GM23338 (cell line): ENCODE data around the gene KCTD2. TPM values are rescaled to one million over a fixed set of nuclear protein-coding genes. Genes with fewer than 3 reads are reported as not detected.

Source experiments
- ATAC-seq: fragments of 200-7000 bp; cut with Tn5 transposase; 3 replicates; pipeline ENCODE4 v1.9.1; 2020
- DNase-seq: peaks from one replicate; pipeline ENCODE4 v3.0.0-alpha.2; 2015; ENCODE audit warnings: low spot score
- H2AFZ ChIP-seq: fragments of 200-600 bp; sonication (generic); 2 replicates; pipeline ENCODE4 v1.8.0; 2016; ENCODE audit warnings: antibody characterized with exemption, mild to moderate bottlenecking, moderate library complexity
- H3F3A ChIP-seq: fragments of 200-600 bp; sonication (generic); replicated peaks from 2 replicates; pipeline ENCODE4 v1.8.0; 2017; ENCODE audit warnings: antibody characterized with exemption, mixed run types, low read depth
- H3K27ac ChIP-seq: fragments of 200-600 bp; sonication (generic); 2 replicates; pipeline ENCODE4 v1.6.1; 2016; ENCODE audit warnings: low read depth
- H3K27me3 ChIP-seq: fragments of 200-600 bp; sonication (generic); 2 replicates; pipeline ENCODE4 v1.8.0; 2016; ENCODE audit warnings: mild to moderate bottlenecking, mixed run types, moderate library complexity; ENCODE audit not compliant: insufficient read depth
- H3K36me3 ChIP-seq: fragments of 200-600 bp; sonication (generic); 2 replicates; pipeline ENCODE4 v1.8.0; 2016; ENCODE audit warnings: mild to moderate bottlenecking; ENCODE audit not compliant: insufficient read depth
- H3K4me1 ChIP-seq: fragments of 200-600 bp; sonication (generic); 2 replicates; pipeline ENCODE4 v1.8.0; 2016; ENCODE audit warnings: mild to moderate bottlenecking, moderate library complexity; ENCODE audit not compliant: insufficient read depth
- H3K4me2 ChIP-seq: fragments of 200-600 bp; sonication (generic); 2 replicates; pipeline ENCODE4 v1.7.1; 2017; ENCODE audit warnings: mixed run types
- H3K4me3 ChIP-seq: fragments of 200-600 bp; sonication (generic); 2 replicates; pipeline ENCODE4 v1.6.1; 2016; ENCODE audit warnings: mixed run types
- H3K79me2 ChIP-seq: fragments of 200-600 bp; sonication (generic); replicated peaks from 2 replicates; pipeline ENCODE4 v1.8.0; 2017; ENCODE audit warnings: mild to moderate bottlenecking; ENCODE audit not compliant: insufficient read depth
- H3K9me2 ChIP-seq: fragments of 200-600 bp; sonication (generic); 2 replicates; pipeline ENCODE4 v1.8.0; 2017; ENCODE audit not compliant: insufficient read depth
- H4K20me1 ChIP-seq: fragments of 200-600 bp; sonication (generic); replicated peaks from 2 replicates; pipeline ENCODE4 v1.8.0; 2017; ENCODE audit warnings: mild to moderate bottlenecking; ENCODE audit not compliant: insufficient read depth
- H3K27ac Mint-ChIP-seq: 2 replicates; pipeline ENCODE4 v1.8.0; 2020; ENCODE audit warnings: inconsistent platforms, mild to moderate bottlenecking, moderate library complexity, mixed read lengths
- H3K27me3 Mint-ChIP-seq: 3 replicates; pipeline ENCODE4 v1.8.0; 2022; ENCODE audit warnings: low read depth, mild to moderate bottlenecking, moderate library complexity, mixed read lengths, inconsistent platforms; ENCODE audit not compliant: insufficient read depth, poor library complexity
- H3K36me3 Mint-ChIP-seq: 3 replicates; pipeline ENCODE4 v1.8.0; 2021; ENCODE audit warnings: low read depth, mild to moderate bottlenecking, inconsistent platforms, moderate library complexity, mixed read lengths
- H3K4me1 Mint-ChIP-seq: 3 replicates; pipeline ENCODE4 v1.8.0; 2020; ENCODE audit warnings: mild to moderate bottlenecking, inconsistent platforms, mixed read lengths
- H3K4me3 Mint-ChIP-seq: 3 replicates; pipeline ENCODE4 v1.8.0; 2021; ENCODE audit warnings: moderate library complexity, mild to moderate bottlenecking, inconsistent platforms, mixed read lengths
- H3K9me3 Mint-ChIP-seq: 3 replicates; pipeline ENCODE4 v1.8.0; 2020; ENCODE audit warnings: moderate library complexity, mild to moderate bottlenecking, inconsistent platforms, mixed read lengths
- CREB1 ChIP-seq: fragments of 250-450 bp; sonication (Bioruptor Pico); IDR thresholded peaks from 2 replicates; pipeline ENCODE4 v1.5.0; 2020; ENCODE audit warnings: low read depth, mild to moderate bottlenecking, moderate library complexity
- EZH2 ChIP-seq: fragments of 200-600 bp; sonication (generic); IDR thresholded peaks from one replicate; pipeline ENCODE4 v1.8.0; 2017; ENCODE audit warnings: antibody characterized with exemption, mild to moderate bottlenecking, low read depth; ENCODE audit not compliant: unreplicated experiment
- EZH2phosphoT487 ChIP-seq: fragments of 200-600 bp; sonication (generic); IDR thresholded peaks from one replicate; pipeline ENCODE4 v1.8.1; 2018; ENCODE audit warnings: antibody characterized with exemption; ENCODE audit not compliant: unreplicated experiment
- JUNB ChIP-seq: IDR thresholded peaks from one replicate; pipeline ENCODE4 v1.6.1; 2016; ENCODE audit warnings: antibody characterized with exemption; ENCODE audit not compliant: unreplicated experiment
- NANOG ChIP-seq: IDR thresholded peaks from 2 replicates; pipeline ENCODE4 v1.6.1; 2016; ENCODE audit warnings: antibody characterized with exemption, borderline replicate concordance
- POLR2AphosphoS5 ChIP-seq: IDR thresholded peaks from 2 replicates; pipeline ENCODE4 v1.6.1; 2016; ENCODE audit warnings: antibody characterized with exemption, low read depth
- STAT1 ChIP-seq: IDR thresholded peaks from one replicate; pipeline ENCODE4 v1.6.1; 2016; ENCODE audit warnings: antibody characterized with exemption; ENCODE audit not compliant: unreplicated experiment
- ZNF114 ChIP-seq: fragments of 250-450 bp; sonication (Bioruptor Pico); IDR thresholded peaks from 2 replicates; pipeline ENCODE4 v1.5.0; 2020; ENCODE audit warnings: mild to moderate bottlenecking, moderate library complexity
- ZNF331 ChIP-seq: fragments of 250-450 bp; sonication (Bioruptor Pico); IDR thresholded peaks from 2 replicates; pipeline ENCODE4 v1.5.0; 2020; ENCODE audit warnings: low read depth, mild to moderate bottlenecking, moderate library complexity
- polyA plus RNA-seq: library from polyadenylated mRNA; unstranded; fragments of >200 nt; fragmentation: Nextera tagmentation; extraction: Ambion mirVana; gene quantifications from 2 replicates; pipeline ENCODE4 v1.2.1, GENCODE V29; 2016
- total RNA-seq: library from RNA; depleted of rRNA; stranded (reverse); fragments of >200 nt; shearing (Covaris generic); gene quantifications from 2 replicates; pipeline ENCODE4 v1.2.3, GENCODE V29; 2014
- TF ChIP-seq, protein P1 (sequence below): IDR thresholded peaks from one replicate; pipeline ENCODE4 v1.6.1; 2018; ENCODE audit warnings: antibody characterized with exemption; ENCODE audit not compliant: unreplicated experiment
- TF ChIP-seq, protein P2 (sequence below), 2 experiments: fragments of 200-600 bp in 1 of 2; sonication (generic) in 1 of 2; conservative IDR thresholded peaks; 2 replicates each; pipeline versions ENCODE4 v1.5.1 to v1.6.1; 2016 to 2017; ENCODE audit warnings: antibody characterized with exemption in 2 of 2, low read depth in 2 of 2, mild to moderate bottlenecking in 2 of 2, moderate library complexity in 1 of 2
- TF ChIP-seq, protein P3 (sequence below): fragments of 250-450 bp; sonication (Bioruptor Pico); IDR thresholded peaks from 2 replicates; pipeline ENCODE4 v1.5.0; 2020; ENCODE audit warnings: mild to moderate bottlenecking, moderate library complexity
- TF ChIP-seq, protein P4 (sequence below): IDR thresholded peaks from 2 replicates; pipeline ENCODE4 v1.6.1; 2016; ENCODE audit warnings: antibody characterized with exemption

The KCTD2 gene
- total and polyA plus RNA-seq, 2 experiments from 2014 or later = 7.4 to 30.0 TPM

DNA sequence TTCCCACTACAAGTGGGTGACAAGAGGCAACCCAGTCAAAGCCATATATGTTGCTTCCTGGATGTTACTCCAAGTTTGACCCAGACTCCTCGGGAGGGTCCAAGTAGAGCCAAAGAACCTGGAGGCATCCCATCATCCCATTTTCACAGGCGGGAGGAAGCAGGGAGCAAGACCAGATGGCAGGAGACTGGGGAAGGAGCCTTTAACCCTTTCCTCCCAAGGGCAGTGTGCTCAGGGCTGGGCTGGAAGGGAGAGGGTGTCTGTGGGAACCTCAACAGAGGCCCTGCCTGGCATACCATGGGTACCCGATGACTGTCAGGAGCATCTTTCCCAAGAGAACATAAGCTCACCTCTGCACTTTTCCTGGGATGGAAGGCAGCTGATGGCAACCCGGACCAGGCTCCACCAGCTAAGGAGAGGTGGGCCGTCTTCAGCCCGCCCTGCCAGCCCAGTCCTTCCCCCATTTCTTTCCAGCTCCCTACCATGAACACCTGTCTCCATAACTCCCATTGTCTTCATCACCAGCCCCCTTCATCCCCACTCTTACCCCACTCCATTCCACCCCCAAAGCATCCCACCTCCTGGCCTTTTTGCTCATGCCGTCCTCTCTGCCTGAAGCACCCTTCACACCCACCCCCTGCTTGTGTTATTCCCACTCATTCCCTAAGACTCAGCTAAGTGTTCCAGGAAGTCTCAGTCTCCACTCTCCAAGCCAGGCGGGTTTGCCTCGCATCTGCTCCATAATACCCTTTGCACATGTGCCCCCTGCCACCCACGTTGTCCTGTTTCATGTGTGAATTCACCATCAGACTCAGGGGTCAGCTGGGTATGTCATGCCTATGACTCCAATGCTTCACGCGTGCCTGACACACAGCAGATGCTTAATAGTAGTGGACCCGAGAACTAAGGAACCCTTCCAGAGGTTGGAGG is 34.9 kb downstream of the KCTD2 start:
- Mint-ChIP-seq H3K27me3 (peaks cover 20% of the 10 kb centered on the region), H3K27ac (no peak overlapping the region), H3K4me1 (peaks cover 38% of the 10 kb centered on the region), H3K36me3 (no peaks in the 10 kb centered on the region; the same call in 2 of the 3 replicates), H3K4me3 (no peak overlapping the region), H3K9me3 (no peaks in the 10 kb centered on the region)
- Histone ChIP-seq H3K27me3 (no peaks in the 10 kb centered on the region), H3F3A (peaks cover 17% of the 10 kb centered on the region), H3K79me2 (no peaks in the 10 kb centered on the region), H4K20me1 (no peaks in the 10 kb centered on the region), H3K4me1 (peaks cover 37% of the 10 kb centered on the region), H3K9me2 (no peaks in the 10 kb centered on the region), H3K4me2 (no peak overlapping the region), H3K27ac (no peak overlapping the region), H3K4me3 (no peak overlapping the region), H2AFZ (no peak overlapping the region), H3K36me3 (no peaks in the 10 kb centered on the region)
- ATAC-seq (no peak), DNase-seq (no peak)
- TF ChIP-seq EZH2 (no peak), STAT1 (no peak), ZNF331 (CRISPR knock-in tag) (no peak), EZH2phosphoT487 (no peak), CREB1 (CRISPR knock-in tag) (no peak), JUNB (no peak), POLR2AphosphoS5 (no peak), ZNF114 (CRISPR knock-in tag) (no peak), NANOG (no peak)
- TF ChIP-seq, protein P1, sequence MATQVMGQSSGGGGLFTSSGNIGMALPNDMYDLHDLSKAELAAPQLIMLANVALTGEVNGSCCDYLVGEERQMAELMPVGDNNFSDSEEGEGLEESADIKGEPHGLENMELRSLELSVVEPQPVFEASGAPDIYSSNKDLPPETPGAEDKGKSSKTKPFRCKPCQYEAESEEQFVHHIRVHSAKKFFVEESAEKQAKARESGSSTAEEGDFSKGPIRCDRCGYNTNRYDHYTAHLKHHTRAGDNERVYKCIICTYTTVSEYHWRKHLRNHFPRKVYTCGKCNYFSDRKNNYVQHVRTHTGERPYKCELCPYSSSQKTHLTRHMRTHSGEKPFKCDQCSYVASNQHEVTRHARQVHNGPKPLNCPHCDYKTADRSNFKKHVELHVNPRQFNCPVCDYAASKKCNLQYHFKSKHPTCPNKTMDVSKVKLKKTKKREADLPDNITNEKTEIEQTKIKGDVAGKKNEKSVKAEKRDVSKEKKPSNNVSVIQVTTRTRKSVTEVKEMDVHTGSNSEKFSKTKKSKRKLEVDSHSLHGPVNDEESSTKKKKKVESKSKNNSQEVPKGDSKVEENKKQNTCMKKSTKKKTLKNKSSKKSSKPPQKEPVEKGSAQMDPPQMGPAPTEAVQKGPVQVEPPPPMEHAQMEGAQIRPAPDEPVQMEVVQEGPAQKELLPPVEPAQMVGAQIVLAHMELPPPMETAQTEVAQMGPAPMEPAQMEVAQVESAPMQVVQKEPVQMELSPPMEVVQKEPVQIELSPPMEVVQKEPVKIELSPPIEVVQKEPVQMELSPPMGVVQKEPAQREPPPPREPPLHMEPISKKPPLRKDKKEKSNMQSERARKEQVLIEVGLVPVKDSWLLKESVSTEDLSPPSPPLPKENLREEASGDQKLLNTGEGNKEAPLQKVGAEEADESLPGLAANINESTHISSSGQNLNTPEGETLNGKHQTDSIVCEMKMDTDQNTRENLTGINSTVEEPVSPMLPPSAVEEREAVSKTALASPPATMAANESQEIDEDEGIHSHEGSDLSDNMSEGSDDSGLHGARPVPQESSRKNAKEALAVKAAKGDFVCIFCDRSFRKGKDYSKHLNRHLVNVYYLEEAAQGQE = no peak
- TF ChIP-seq, protein P2, sequence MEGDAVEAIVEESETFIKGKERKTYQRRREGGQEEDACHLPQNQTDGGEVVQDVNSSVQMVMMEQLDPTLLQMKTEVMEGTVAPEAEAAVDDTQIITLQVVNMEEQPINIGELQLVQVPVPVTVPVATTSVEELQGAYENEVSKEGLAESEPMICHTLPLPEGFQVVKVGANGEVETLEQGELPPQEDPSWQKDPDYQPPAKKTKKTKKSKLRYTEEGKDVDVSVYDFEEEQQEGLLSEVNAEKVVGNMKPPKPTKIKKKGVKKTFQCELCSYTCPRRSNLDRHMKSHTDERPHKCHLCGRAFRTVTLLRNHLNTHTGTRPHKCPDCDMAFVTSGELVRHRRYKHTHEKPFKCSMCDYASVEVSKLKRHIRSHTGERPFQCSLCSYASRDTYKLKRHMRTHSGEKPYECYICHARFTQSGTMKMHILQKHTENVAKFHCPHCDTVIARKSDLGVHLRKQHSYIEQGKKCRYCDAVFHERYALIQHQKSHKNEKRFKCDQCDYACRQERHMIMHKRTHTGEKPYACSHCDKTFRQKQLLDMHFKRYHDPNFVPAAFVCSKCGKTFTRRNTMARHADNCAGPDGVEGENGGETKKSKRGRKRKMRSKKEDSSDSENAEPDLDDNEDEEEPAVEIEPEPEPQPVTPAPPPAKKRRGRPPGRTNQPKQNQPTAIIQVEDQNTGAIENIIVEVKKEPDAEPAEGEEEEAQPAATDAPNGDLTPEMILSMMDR (conservative IDR thresholded peaks at IDR 0.05; ENCODE audit: low read depth in 2 of 2) = no peak
- TF ChIP-seq, protein P3, sequence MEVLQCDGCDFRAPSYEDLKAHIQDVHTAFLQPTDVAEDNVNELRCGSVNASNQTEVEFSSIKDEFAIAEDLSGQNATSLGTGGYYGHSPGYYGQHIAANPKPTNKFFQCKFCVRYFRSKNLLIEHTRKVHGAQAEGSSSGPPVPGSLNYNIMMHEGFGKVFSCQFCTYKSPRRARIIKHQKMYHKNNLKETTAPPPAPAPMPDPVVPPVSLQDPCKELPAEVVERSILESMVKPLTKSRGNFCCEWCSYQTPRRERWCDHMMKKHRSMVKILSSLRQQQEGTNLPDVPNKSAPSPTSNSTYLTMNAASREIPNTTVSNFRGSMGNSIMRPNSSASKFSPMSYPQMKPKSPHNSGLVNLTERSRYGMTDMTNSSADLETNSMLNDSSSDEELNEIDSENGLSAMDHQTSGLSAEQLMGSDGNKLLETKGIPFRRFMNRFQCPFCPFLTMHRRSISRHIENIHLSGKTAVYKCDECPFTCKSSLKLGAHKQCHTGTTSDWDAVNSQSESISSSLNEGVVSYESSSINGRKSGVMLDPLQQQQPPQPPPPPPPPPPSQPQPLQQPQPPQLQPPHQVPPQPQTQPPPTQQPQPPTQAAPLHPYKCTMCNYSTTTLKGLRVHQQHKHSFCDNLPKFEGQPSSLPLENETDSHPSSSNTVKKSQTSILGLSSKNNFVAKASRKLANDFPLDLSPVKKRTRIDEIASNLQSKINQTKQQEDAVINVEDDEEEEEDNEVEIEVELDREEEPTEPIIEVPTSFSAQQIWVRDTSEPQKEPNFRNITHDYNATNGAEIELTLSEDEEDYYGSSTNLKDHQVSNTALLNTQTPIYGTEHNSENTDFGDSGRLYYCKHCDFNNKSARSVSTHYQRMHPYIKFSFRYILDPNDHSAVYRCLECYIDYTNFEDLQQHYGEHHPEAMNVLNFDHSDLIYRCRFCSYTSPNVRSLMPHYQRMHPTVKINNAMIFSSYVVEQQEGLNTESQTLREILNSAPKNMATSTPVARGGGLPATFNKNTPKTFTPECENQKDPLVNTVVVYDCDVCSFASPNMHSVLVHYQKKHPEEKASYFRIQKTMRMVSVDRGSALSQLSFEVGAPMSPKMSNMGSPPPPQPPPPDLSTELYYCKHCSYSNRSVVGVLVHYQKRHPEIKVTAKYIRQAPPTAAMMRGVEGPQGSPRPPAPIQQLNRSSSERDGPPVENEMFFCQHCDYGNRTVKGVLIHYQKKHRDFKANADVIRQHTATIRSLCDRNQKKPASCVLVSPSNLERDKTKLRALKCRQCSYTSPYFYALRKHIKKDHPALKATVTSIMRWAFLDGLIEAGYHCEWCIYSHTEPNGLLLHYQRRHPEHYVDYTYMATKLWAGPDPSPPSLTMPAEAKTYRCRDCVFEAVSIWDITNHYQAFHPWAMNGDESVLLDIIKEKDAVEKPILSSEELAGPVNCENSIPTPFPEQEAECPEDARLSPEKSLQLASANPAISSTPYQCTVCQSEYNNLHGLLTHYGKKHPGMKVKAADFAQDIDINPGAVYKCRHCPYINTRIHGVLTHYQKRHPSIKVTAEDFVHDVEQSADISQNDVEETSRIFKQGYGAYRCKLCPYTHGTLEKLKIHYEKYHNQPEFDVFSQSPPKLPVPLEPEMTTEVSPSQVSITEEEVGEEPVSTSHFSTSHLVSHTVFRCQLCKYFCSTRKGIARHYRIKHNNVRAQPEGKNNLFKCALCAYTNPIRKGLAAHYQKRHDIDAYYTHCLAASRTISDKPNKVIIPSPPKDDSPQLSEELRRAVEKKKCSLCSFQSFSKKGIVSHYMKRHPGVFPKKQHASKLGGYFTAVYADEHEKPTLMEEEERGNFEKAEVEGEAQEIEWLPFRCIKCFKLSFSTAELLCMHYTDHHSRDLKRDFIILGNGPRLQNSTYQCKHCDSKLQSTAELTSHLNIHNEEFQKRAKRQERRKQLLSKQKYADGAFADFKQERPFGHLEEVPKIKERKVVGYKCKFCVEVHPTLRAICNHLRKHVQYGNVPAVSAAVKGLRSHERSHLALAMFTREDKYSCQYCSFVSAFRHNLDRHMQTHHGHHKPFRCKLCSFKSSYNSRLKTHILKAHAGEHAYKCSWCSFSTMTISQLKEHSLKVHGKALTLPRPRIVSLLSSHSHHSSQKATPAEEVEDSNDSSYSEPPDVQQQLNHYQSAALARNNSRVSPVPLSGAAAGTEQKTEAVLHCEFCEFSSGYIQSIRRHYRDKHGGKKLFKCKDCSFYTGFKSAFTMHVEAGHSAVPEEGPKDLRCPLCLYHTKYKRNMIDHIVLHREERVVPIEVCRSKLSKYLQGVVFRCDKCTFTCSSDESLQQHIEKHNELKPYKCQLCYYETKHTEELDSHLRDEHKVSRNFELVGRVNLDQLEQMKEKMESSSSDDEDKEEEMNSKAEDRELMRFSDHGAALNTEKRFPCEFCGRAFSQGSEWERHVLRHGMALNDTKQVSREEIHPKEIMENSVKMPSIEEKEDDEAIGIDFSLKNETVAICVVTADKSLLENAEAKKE (CRISPR knock-in tag) = no peak
- TF ChIP-seq, protein P4, sequence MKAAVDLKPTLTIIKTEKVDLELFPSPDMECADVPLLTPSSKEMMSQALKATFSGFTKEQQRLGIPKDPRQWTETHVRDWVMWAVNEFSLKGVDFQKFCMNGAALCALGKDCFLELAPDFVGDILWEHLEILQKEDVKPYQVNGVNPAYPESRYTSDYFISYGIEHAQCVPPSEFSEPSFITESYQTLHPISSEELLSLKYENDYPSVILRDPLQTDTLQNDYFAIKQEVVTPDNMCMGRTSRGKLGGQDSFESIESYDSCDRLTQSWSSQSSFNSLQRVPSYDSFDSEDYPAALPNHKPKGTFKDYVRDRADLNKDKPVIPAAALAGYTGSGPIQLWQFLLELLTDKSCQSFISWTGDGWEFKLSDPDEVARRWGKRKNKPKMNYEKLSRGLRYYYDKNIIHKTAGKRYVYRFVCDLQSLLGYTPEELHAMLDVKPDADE = no peak
